ENCODE measurements around the gene EGR1.

GRCh38 chr5:138444774-138445546, 20.3 kb upstream of the EGR1 start:
- no peak for TF ChIP-seq POLR2A (IDR thresholded peaks at IDR 0.05)
- TF ChIP-seq, protein P1, sequence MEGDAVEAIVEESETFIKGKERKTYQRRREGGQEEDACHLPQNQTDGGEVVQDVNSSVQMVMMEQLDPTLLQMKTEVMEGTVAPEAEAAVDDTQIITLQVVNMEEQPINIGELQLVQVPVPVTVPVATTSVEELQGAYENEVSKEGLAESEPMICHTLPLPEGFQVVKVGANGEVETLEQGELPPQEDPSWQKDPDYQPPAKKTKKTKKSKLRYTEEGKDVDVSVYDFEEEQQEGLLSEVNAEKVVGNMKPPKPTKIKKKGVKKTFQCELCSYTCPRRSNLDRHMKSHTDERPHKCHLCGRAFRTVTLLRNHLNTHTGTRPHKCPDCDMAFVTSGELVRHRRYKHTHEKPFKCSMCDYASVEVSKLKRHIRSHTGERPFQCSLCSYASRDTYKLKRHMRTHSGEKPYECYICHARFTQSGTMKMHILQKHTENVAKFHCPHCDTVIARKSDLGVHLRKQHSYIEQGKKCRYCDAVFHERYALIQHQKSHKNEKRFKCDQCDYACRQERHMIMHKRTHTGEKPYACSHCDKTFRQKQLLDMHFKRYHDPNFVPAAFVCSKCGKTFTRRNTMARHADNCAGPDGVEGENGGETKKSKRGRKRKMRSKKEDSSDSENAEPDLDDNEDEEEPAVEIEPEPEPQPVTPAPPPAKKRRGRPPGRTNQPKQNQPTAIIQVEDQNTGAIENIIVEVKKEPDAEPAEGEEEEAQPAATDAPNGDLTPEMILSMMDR (IDR thresholded peaks at IDR 0.05): no peak

Data from stomach (tissue), 4 donors.